Neural progenitor cell (in vitro differentiated cells): ENCODE results near the gene TMC8.

Experiments
- EZH2 ChIP-seq: fragments of 200-600 bp; sonication (generic); IDR thresholded peaks from 2 replicates; pipeline ENCODE4 v1.6.1; 2017; ENCODE audit warnings: antibody characterized with exemption, mild to moderate bottlenecking, moderate library complexity
- EZH2phosphoT487 ChIP-seq: fragments of 200-600 bp; sonication (generic); IDR thresholded peaks from 2 replicates; pipeline ENCODE4 v1.6.1; 2017; ENCODE audit warnings: antibody characterized with exemption
- TF ChIP-seq, protein P1 (sequence below): fragments of 200-600 bp; sonication (generic); IDR thresholded peaks from 2 replicates; pipeline ENCODE4 v1.5.1; 2017; ENCODE audit warnings: antibody characterized with exemption, mild to moderate bottlenecking

- TF ChIP-seq, protein P1, sequence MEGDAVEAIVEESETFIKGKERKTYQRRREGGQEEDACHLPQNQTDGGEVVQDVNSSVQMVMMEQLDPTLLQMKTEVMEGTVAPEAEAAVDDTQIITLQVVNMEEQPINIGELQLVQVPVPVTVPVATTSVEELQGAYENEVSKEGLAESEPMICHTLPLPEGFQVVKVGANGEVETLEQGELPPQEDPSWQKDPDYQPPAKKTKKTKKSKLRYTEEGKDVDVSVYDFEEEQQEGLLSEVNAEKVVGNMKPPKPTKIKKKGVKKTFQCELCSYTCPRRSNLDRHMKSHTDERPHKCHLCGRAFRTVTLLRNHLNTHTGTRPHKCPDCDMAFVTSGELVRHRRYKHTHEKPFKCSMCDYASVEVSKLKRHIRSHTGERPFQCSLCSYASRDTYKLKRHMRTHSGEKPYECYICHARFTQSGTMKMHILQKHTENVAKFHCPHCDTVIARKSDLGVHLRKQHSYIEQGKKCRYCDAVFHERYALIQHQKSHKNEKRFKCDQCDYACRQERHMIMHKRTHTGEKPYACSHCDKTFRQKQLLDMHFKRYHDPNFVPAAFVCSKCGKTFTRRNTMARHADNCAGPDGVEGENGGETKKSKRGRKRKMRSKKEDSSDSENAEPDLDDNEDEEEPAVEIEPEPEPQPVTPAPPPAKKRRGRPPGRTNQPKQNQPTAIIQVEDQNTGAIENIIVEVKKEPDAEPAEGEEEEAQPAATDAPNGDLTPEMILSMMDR: no peak
- TF ChIP-seq EZH2 (no peak), EZH2phosphoT487 (no peak)
Measured at GRCh38 chr17:78089576-78090281, 40.8 kb upstream of the TMC8 start.
